HepG2 (cell line): Measurements from ENCODE around the gene MRGPRE. TPM values are rescaled to one million over a fixed set of nuclear protein-coding genes. Genes with fewer than 3 reads are reported as not detected.

ENCODE experiments used
- ATAC-seq: fragments of 200-7000 bp; cut with Tn5 transposase; 3 replicates; pipeline ENCODE4 v1.9.1; 2020; ENCODE audit warnings: mild to moderate bottlenecking, moderate library complexity
- BruUV-seq: library from RNA; stranded (reverse); fragments of 400-500 nt; replicated peaks from 2 replicates; lab custom pipeline; 2021; lab: Mats Ljungman, UMichigan
- CTCF ChIA-PET: fragments of 300-600 bp; formaldehyde crosslinking; extraction: SDS; loops from one replicate; lab custom pipeline; 2021; ENCODE audit warnings: low total read pairs, inconsistent platforms, low intra/inter-chr PET ratio; lab: Yijun Ruan, JAX
- POLR2A ChIA-PET: fragments of 350-600 bp; sonication (Branson Sonifier 250); formaldehyde crosslinking; loops from one replicate; lab custom pipeline; 2020; ENCODE audit warnings: antibody characterized with exemption, inconsistent platforms; lab: Yijun Ruan, JAX
- DNase-seq: peaks from one replicate; pipeline ENCODE4 v3.0.0-alpha.2; 2015; ENCODE audit warnings: low spot score
- FAIRE-seq: peaks from 3 replicates; lab custom pipeline; 2011; peaks lifted over from hg19 to GRCh38; lab: Jason Lieb, UNC
- H2AFZ ChIP-seq: one replicate; pipeline ENCODE4 v1.6.1; 2011; ENCODE audit warnings: low read length, inconsistent platforms
- H3K27ac ChIP-seq: fragments of 300-600 bp; 3 replicates; pipeline ENCODE4 v1.8.0; 2011; ENCODE audit warnings: mixed run types, mild to moderate bottlenecking, mixed read lengths, low read length, inconsistent platforms; ENCODE audit not compliant: insufficient read depth; ENCODE audit errors: extremely low read length
- H3K27me3 ChIP-seq, 2 experiments: fragments of 200-600 bp in 1 of 2; 2 replicates in 1 of 2; 3 replicates in 1 of 2; pipeline versions ENCODE4 v1.6.0 to v1.8.0; 2011; ENCODE audit warnings: low read length in 2 of 2, mild to moderate bottlenecking in 2 of 2, moderate library complexity in 2 of 2, inconsistent platforms in 1 of 2; ENCODE audit not compliant: insufficient read depth in 2 of 2, control insufficient read depth in 1 of 2
- H3K36me3 ChIP-seq, 2 experiments: fragments of 200-600 bp in 1 of 2; replicated peaks in 1 of 2; 2 replicates in 1 of 2; 3 replicates in 1 of 2; pipeline versions ENCODE4 v1.5.1 to v1.8.0; 2011; ENCODE audit warnings: low read length in 2 of 2, inconsistent platforms in 1 of 2; ENCODE audit not compliant: insufficient read depth in 2 of 2, control insufficient read depth in 1 of 2
- H3K4me1 ChIP-seq: 2 replicates; pipeline ENCODE4 v1.5.1; 2012; ENCODE audit warnings: low read length, inconsistent platforms; ENCODE audit not compliant: insufficient read depth
- H3K4me2 ChIP-seq: 2 replicates; pipeline ENCODE4 v1.6.0; 2011; ENCODE audit warnings: low read depth, low read length, inconsistent platforms
- H3K4me3 ChIP-seq, 3 experiments: fragments of 200-600 bp in 1 of 3; sonication (generic), shearing (Covaris generic) in 1 of 3; replicated peaks in 1 of 3; 2 replicates each; pipeline ENCODE4 v1.5.1; 2011 to 2016; ENCODE audit warnings: low read length in 3 of 3, inconsistent platforms in 2 of 3, low read depth in 2 of 3, mild to moderate bottlenecking in 2 of 3, control low read depth in 1 of 3, mixed read lengths in 1 of 3; ENCODE audit not compliant: insufficient read depth in 1 of 3
- H3K79me2 ChIP-seq: one replicate; pipeline ENCODE4 v1.6.1; 2011; ENCODE audit warnings: low read length, inconsistent platforms; ENCODE audit not compliant: insufficient read depth
- H3K9ac ChIP-seq: 2 replicates; pipeline ENCODE4 v1.6.0; 2011; ENCODE audit warnings: mild to moderate bottlenecking, low read depth, low read length, inconsistent platforms; ENCODE audit not compliant: insufficient read depth
- H3K9me3 ChIP-seq: 2 replicates; pipeline ENCODE4 v1.5.1; 2012; ENCODE audit warnings: mild to moderate bottlenecking, low read length
- H4K20me1 ChIP-seq: 2 replicates; pipeline ENCODE4 v1.6.0; 2011; ENCODE audit warnings: inconsistent platforms, mild to moderate bottlenecking, low read length, moderate library complexity; ENCODE audit not compliant: insufficient read depth
- CC2D1A ChIP-seq: sonication (generic); formaldehyde crosslinking; IDR thresholded peaks from 2 replicates; pipeline ENCODE4 v1.8.1; 2023; ENCODE audit warnings: mild to moderate bottlenecking, missing genetic modification reagents
- HNF4A ChIP-seq: sonication (generic); formaldehyde crosslinking; IDR thresholded peaks from 2 replicates; pipeline ENCODE4 v1.4.0; 2020; ENCODE audit warnings: missing genetic modification reagents
- NFE2 ChIP-seq: sonication (generic); formaldehyde crosslinking; IDR thresholded peaks from 2 replicates; pipeline ENCODE4 v1.4.0; 2020; ENCODE audit warnings: missing genetic modification reagents
- NONO ChIP-seq, 2 experiments: fragments of 450-650 bp in 1 of 2; sonication (generic) in 1 of 2; formaldehyde crosslinking in 1 of 2; IDR thresholded peaks in 1 of 2; conservative IDR thresholded peaks in 1 of 2; 2 replicates each; pipeline versions ENCODE4 v1.6.1 to v1.8.0; 2017 to 2022; ENCODE audit warnings: mild to moderate bottlenecking in 1 of 2, missing genetic modification reagents in 1 of 2, moderate library complexity in 1 of 2
- RBFOX2 ChIP-seq: fragments of 200-400 bp; formaldehyde crosslinking; IDR thresholded peaks from 2 replicates; pipeline ENCODE4 v1.6.1; 2017; ENCODE audit warnings: low read depth, mild to moderate bottlenecking, low read length
- REL ChIP-seq: sonication (generic); formaldehyde crosslinking; conservative IDR thresholded peaks from 2 replicates; pipeline ENCODE4 v1.8.0; 2022; ENCODE audit warnings: mild to moderate bottlenecking, missing genetic modification reagents, moderate library complexity
- ZFP82 ChIP-seq: sonication (generic); formaldehyde crosslinking; IDR thresholded peaks from 2 replicates; pipeline ENCODE4 v1.5.1; 2020; ENCODE audit warnings: mild to moderate bottlenecking, missing genetic modification reagents, borderline replicate concordance
- WGBS: methylation state at CpG from one replicate; pipeline ENCODE4 v1.1.6; 2017; ENCODE audit warnings: low lambda C conversion rate; 5-methylcytosine and 5-hydroxymethylcytosine counted together
- in situ Hi-C: cut with HindIII; loops from 2 replicates; pipeline ENCODE4 v1.10.0; 2017; ENCODE audit warnings: low pct_unique_long_range_greater_than_20kb; ENCODE audit not compliant: extremely low pct_ligation_motif_present
- intact Hi-C: fragments of 100-400 bp; cut with micrococcal nuclease; formaldehyde crosslinking; loops from one replicate; pipeline ENCODE4 v1.10.0; 2022; ENCODE audit not compliant: unreplicated experiment
- polyA plus RNA-seq, 8 experiments: library from polyadenylated mRNA; depleted of rRNA in 3 of 8; stranded (reverse) in 7 of 8; unstranded in 1 of 8; fragments of >200 nt; fragmentation: Illumina TruSeq in 4 of 8; extraction: Trizol in 4 of 8; gene quantifications; 2 replicates each; pipeline versions ENCODE4 v1.2.1 to v1.2.3, GENCODE V29; 2011 to 2016; ENCODE audit warnings: low read depth in 4 of 8, missing spikeins in 1 of 8, mixed read lengths in 1 of 8; ENCODE audit not compliant: insufficient read depth in 1 of 8
- total RNA-seq, 5 experiments: library from RNA; depleted of rRNA; stranded (reverse); fragments of >200 nt; fragmentation: Illumina TruSeq; extraction: Trizol; gene quantifications; 2 replicates each; pipeline ENCODE4 v1.2.3, GENCODE V29; 2016; ENCODE audit warnings: low read depth in 1 of 5
- TF ChIP-seq, protein P1 (sequence below): sonication (generic); formaldehyde crosslinking; IDR thresholded peaks from 2 replicates; pipeline ENCODE4 v1.4.0; 2020; ENCODE audit warnings: missing genetic modification reagents
- TF ChIP-seq, protein P2 (sequence below): sonication (generic); formaldehyde crosslinking; IDR thresholded peaks from 2 replicates; pipeline ENCODE4 v1.4.0; 2020; ENCODE audit warnings: mild to moderate bottlenecking, missing genetic modification reagents
- TF ChIP-seq, protein P3 (sequence below): sonication (generic); formaldehyde crosslinking; IDR thresholded peaks from 2 replicates; pipeline ENCODE4 v1.8.0; 2022; ENCODE audit warnings: mild to moderate bottlenecking, missing genetic modification reagents, moderate library complexity

MRGPRE gene
- total and polyA plus RNA-seq, 2 of the 13 experiments (the other 11 are each of a cell fraction or from before 2014, with no cell fraction given) = not detected

DNA sequence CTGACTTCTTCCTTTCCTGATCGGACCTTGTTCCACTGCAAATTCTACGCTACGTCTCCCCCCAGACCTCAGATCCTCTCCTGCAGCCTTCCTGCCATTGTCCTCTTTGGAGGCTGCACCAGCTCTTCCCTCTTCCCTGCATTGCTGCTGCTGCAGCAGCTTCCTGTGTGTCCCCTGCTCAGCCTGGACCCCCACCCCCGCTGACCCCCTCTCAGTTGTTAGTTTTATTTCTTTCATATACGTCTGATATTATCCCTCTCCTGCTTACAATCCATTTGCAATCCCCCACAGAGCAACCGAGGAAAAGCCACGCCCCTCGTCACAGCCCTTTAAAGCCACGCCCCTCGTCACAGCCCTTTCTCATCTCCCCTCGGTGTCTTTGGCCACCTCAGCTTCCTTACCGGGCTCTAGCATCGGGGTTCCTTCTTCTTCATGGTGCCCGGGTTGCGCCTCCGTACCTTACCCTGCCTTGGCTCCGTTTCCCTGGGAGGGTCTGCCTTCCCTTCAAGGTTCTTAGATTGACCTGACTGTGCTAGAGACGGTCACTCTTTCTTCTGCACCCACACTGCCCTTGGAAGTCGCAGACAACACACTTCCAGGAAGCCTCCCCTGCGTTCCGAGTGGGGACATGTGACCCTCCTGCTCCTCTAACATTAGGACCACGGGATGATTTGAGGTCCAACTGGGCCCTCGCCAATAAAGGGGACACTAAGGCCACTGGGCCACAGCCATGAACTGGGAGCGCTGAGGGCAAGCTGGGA is 18.4 kb downstream of the MRGPRE start:
- H3K4me1 ChIP-seq = no peaks in the 10 kb centered on the region
- TF ChIP-seq CC2D1A (CRISPR knock-in tag) = no peak
- TF ChIP-seq, protein P1, sequence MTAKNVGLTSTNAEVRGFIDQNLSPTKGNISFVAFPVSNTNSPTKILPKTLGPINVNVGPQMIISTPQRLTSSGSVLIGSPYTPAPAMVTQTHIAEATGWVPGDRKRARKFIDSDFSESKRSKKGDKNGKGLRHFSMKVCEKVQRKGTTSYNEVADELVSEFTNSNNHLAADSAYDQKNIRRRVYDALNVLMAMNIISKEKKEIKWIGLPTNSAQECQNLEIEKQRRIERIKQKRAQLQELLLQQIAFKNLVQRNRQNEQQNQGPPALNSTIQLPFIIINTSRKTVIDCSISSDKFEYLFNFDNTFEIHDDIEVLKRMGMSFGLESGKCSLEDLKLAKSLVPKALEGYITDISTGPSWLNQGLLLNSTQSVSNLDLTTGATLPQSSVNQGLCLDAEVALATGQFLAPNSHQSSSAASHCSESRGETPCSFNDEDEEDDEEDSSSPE = no peak
- no peak for TF ChIP-seq HNF4A (CRISPR knock-in tag)
- TF ChIP-seq, protein P2, sequence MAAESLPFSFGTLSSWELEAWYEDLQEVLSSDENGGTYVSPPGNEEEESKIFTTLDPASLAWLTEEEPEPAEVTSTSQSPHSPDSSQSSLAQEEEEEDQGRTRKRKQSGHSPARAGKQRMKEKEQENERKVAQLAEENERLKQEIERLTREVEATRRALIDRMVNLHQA (CRISPR knock-in tag) = no peak
- TF ChIP-seq REL (CRISPR knock-in tag) = no peak
- no peak for TF ChIP-seq NFE2 (CRISPR knock-in tag)
- no peak for TF ChIP-seq ZFP82 (CRISPR knock-in tag)
- TF ChIP-seq RBFOX2 = no peak
- no peak for TF ChIP-seq NONO (IDR thresholded peaks at IDR 0.05)
- no peak for TF ChIP-seq NONO (CRISPR knock-in tag; conservative IDR thresholded peaks at IDR 0.05)
- TF ChIP-seq, protein P3, sequence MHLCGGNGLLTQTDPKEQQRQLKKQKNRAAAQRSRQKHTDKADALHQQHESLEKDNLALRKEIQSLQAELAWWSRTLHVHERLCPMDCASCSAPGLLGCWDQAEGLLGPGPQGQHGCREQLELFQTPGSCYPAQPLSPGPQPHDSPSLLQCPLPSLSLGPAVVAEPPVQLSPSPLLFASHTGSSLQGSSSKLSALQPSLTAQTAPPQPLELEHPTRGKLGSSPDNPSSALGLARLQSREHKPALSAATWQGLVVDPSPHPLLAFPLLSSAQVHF (CRISPR knock-in tag) = no peak
- FAIRE-seq (no peak), DNase-seq (no peak), ATAC-seq (no peak)
- CTCF ChIA-PET = no interaction called here
- H4K20me1 ChIP-seq = no peaks in the 10 kb centered on the region
- H3K27me3 ChIP-seq = peaks cover 3 to 24% of the 10 kb centered on the region in 2 experiments; a peak in 4 of 5 replicates
- no peak overlapping the region for H3K9ac ChIP-seq
- POLR2A ChIA-PET = no interaction called here
- no peak overlapping the region for H3K4me3 ChIP-seq
- H3K36me3 ChIP-seq = no peaks in the 10 kb centered on the region
- no peak overlapping the region for H3K4me2 ChIP-seq
- H2AFZ ChIP-seq = no peak overlapping the region
- H3K27ac ChIP-seq = no peak overlapping the region
- BruUV-seq = no TSS peak
- intact Hi-C loops = loop anchor here (10.0 kb wide), 1 partner anchor 99 kb away; no protein-coding TSS in a partner anchor
- WGBS = 12% methylated on average over 24 of the region's 24 CpGs
- no peaks in the 10 kb centered on the region for H3K9me3 ChIP-seq
- H3K79me2 ChIP-seq = no peaks in the 10 kb centered on the region
- in situ Hi-C loops = loop anchor here (10.0 kb wide), 2 partner anchors 109 to 179 kb away; no protein-coding TSS in a partner anchor
